ENCODE results near the gene AQP6.

- TF ChIP-seq, protein P1, sequence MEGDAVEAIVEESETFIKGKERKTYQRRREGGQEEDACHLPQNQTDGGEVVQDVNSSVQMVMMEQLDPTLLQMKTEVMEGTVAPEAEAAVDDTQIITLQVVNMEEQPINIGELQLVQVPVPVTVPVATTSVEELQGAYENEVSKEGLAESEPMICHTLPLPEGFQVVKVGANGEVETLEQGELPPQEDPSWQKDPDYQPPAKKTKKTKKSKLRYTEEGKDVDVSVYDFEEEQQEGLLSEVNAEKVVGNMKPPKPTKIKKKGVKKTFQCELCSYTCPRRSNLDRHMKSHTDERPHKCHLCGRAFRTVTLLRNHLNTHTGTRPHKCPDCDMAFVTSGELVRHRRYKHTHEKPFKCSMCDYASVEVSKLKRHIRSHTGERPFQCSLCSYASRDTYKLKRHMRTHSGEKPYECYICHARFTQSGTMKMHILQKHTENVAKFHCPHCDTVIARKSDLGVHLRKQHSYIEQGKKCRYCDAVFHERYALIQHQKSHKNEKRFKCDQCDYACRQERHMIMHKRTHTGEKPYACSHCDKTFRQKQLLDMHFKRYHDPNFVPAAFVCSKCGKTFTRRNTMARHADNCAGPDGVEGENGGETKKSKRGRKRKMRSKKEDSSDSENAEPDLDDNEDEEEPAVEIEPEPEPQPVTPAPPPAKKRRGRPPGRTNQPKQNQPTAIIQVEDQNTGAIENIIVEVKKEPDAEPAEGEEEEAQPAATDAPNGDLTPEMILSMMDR (IDR thresholded peaks at IDR 0.05) = no peak
- TF ChIP-seq POLR2A (IDR thresholded peaks at IDR 0.05) (no peak), POLR2AphosphoS5 (IDR thresholded peaks at IDR 0.05) (no peak)
Observed at GRCh38 chr12:49979016-49979586, 6.4 kb downstream of the AQP6 start.
